GM12872 (cell line): ENCODE results near the gene USF1.

ENCODE experiments used
- TF ChIP-seq, protein P1 (sequence below): IDR thresholded peaks from 3 replicates; pipeline ENCODE4 v1.5.1; 2011; ENCODE audit warnings: low read depth, mild to moderate bottlenecking, low read length, moderate library complexity; ENCODE audit not compliant: insufficient read depth

USF1 gene

DNA sequence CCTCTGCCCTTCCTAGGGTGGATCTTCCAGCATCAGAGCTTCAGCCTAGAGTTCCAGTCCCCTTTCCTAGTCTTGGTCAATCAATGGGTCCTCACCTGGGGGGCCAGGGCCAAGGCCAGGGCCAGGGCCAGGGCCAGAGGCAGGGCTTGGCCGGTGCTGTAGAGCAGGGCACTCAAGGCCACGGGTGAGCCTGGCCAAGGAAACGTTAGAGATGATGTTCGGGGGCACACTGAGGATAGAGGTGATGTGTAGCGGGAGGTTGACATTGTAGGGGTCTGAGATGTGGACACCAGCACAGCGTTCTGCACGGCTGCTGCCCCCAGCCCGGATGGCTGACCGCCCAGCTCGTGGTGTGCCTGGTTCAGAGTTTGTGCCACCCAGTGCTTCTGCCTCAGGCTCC, 5.4 kb upstream of the USF1 start:
- TF ChIP-seq, protein P1, sequence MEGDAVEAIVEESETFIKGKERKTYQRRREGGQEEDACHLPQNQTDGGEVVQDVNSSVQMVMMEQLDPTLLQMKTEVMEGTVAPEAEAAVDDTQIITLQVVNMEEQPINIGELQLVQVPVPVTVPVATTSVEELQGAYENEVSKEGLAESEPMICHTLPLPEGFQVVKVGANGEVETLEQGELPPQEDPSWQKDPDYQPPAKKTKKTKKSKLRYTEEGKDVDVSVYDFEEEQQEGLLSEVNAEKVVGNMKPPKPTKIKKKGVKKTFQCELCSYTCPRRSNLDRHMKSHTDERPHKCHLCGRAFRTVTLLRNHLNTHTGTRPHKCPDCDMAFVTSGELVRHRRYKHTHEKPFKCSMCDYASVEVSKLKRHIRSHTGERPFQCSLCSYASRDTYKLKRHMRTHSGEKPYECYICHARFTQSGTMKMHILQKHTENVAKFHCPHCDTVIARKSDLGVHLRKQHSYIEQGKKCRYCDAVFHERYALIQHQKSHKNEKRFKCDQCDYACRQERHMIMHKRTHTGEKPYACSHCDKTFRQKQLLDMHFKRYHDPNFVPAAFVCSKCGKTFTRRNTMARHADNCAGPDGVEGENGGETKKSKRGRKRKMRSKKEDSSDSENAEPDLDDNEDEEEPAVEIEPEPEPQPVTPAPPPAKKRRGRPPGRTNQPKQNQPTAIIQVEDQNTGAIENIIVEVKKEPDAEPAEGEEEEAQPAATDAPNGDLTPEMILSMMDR: no peak

DNA sequence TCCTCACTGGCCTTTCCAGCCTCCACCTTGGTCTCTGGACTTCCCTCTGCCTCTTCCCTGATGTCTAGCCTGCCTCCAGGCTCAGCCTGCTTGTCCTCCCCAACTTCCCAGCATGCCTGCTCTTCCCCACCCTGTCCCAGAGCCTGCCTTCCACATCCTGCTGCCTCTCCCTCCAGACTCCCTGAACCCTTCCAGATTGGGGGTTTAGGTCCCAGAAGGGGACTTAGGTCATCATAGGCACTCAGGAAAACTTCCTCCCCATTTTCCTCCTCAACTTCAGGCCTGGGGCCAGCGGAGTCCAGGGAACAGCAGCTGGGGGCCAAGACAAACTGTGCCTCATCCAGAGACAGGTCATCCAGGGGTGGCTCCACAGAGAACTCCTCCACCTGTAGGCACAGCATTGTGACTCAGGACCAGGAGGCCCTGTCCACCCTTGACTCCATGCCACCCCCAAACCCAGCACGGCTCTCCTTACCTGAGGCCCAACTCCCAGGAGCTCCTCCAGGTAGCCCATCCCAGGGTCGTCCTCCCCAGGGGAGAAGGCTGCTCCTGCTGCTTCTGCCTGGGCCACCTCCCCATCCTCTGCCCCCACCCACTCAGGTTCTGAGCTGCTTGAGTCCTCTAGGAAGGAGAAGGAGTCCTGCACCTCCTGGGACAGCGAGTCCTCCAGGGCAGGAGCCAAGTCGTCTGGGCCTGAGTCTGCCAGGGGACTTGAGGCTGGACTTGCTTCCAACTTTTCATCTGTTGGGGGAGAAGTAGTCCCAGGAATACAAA, 3.4 kb upstream of the USF1 start:
- TF ChIP-seq, protein P1: no peak

DNA sequence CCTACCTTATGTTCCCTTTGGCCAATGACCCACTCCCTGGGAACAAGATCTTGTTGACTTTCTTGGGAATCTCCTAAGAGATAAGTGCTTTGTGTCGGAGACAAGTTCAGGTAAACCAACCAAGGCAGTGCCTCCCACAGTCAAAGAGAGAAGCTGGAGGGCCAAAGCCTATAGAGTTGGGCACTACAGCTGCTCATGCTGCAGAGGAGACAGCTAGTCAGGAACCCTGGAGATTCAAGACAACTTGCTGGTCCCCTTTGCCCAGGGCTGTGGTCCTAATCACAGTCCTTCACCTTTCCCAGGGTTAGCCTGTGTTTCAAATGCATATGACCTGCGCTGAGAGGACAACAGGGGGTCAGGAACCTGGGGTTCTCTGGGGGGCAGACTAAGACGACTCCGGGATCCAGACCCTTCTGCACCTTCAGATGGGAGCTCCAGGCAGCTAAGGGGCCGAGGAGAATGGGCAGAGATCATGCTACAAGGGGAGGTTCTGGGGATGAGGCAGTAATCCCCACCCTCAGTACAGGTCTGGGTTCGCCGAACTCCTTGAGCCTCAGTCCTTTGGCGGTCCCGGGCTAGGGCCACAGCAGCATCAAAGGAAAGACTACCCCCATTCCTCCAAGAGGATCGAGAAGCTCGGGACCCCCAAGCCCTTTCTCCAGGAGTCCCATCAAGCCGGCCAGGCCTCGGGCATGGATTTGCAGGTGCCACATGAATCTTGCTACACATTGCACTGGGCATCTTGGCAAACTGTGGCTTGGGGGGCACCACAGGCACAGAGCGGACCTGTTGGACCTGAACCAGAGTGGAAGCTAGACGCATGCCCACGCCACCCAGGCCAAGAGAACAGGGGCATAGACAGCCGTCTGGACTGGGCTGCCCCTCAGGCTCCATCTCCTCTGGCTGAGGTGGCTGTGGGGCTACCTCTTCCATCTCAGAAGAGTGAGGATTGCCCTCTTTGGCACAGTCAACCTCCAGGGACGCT, 2.0 kb upstream of the USF1 start:
- TF ChIP-seq, protein P1: no peak

DNA sequence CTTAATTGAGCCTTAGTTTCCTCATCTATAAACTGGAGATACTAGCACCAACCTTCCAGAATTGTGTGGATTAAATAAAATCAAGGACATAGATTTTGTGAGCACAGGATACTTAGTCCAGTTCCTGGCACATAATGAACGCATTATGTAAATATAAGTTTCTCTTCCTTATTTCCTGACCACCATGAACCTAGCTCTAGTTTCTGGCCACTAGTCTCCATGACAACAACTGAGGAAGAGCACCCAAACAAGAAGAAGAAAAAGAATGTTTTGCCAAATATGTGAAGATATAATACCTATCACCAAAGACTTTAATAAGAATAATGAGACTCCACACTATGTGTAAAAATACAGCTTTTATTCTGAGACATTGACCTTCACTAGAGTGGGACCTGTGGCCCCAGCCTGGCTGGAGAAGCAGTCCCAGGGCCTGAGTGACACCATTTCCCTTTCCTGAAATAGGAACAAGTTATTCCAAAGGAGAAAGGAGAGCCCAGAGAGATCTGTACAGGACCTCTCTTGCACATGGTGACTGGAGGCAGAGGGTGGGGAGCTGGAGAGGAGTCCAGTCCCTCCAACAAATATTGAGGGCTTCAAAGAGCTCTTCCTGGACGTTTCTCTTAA, 940 bp upstream of the USF1 start:
- TF ChIP-seq, protein P1: no peak

DNA sequence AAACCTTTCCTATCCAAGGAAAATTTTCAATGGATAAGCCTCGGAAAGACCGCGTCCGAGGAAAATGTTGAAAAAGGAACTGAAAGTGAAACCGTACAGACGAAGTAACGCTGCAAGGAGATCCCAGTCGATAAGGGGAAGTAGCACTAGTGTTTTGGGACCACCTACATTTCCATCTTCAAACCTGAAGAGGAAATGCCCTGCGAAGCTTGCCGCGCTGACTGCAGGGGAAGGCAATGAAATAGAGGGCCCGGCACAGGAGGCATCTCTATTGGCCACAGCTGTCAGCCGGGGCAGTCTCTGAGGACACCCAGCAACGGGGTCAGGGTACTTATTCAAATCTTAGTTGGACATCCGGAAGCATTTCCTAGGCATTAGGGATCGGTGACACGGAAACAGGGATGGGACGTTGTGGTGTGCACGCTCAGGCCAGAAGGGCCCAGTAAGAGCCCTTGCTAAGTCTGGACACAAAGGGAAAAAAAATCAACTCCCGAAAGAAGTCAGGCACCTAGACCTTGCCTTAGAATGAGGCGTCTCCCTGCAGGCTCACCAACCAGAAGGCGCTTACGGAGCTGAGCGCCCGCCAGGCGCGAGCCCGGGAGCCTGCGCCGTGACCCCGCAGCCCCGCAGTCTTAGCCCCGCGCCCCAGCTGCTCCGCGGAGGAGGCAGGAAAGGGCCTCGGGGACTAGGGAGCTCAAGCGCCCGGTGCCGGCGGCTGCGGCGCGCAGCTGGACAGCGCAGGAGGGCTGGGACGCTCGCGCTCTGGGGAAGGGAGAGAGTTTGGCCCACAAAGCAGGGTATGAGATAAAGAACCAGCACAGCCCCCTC, 655 bp downstream of the USF1 start:
- TF ChIP-seq, protein P1: no peak

DNA sequence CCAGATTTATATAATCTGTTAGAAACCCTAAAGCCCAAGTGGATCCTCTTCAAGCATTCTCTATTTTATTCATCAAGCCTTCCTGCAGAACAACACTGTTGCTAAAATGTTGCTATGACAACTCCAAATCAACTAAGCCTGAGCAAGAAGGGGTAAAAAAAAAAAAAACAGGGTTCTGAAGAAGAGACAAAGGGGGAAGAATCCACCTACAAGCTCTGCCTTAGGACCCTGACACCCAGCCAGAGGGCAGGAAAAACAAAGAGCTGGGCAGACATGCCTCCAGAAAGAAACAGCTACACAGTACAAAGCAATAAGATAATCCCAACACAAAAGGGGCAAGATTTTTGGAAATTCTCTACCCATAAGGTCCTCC, 1.3 kb downstream of the USF1 start:
- TF ChIP-seq, protein P1: no peak
